K562 (cell line): ENCODE measurements around the gene MAGI1. TPM values are rescaled to one million over a fixed set of nuclear protein-coding genes. Genes with fewer than 3 reads are reported as not detected.

ENCODE experiments used
- ATAC-seq: fragments of 200-7000 bp; cut with Tn5 transposase; 3 replicates; pipeline ENCODE4 v1.9.1; 2020; ENCODE audit warnings: moderate library complexity
- BruUV-seq: library from RNA; stranded (reverse); fragments of 400-500 nt; replicated peaks from 2 replicates; lab custom pipeline; 2021; lab: Mats Ljungman, UMichigan
- CTCF ChIA-PET: fragments of 300-600 bp; formaldehyde crosslinking; extraction: SDS; loops from one replicate; lab custom pipeline; 2021; ENCODE audit warnings: low intra/inter-chr PET ratio; lab: Yijun Ruan, JAX
- POLR2A ChIA-PET: fragments of 300-600, 350-650 bp; sonication (Branson Sonifier 250); formaldehyde crosslinking; extraction: SDS; loops from one replicate; lab custom pipeline; 2021; ENCODE audit warnings: antibody characterized with exemption, inconsistent platforms; lab: Yijun Ruan, JAX
- DNase-seq, 4 experiments: peaks; one replicate each; pipeline versions ENCODE4 v3.0.0 to v3.0.0-alpha.2; 2011 to 2018; ENCODE audit warnings: low spot score in 3 of 4, mixed read lengths in 3 of 4; ENCODE audit errors: extremely low read depth in 1 of 4
- FAIRE-seq: peaks from 2 replicates; lab custom pipeline; 2011; peaks lifted over from hg19 to GRCh38; lab: Jason Lieb, UNC
- H2AFZ ChIP-seq: 2 replicates; pipeline ENCODE4 v1.6.0; 2011; ENCODE audit warnings: low read depth, low read length, control low read depth, inconsistent platforms
- H3K27ac ChIP-seq: fragments of 200-600 bp; 3 replicates; pipeline ENCODE4 v1.8.0; 2011; ENCODE audit warnings: low read depth, mild to moderate bottlenecking, control low read depth, inconsistent platforms, low read length, moderate library complexity, mixed read lengths; ENCODE audit errors: extremely low read depth
- H3K27me3 ChIP-seq, 2 experiments: fragments of 300-600 bp in 1 of 2; 2 replicates in 1 of 2; 3 replicates in 1 of 2; pipeline versions ENCODE4 v1.6.0 to v1.8.0; 2011; ENCODE audit warnings: inconsistent platforms in 2 of 2, low read length in 2 of 2, mild to moderate bottlenecking in 1 of 2, mixed read lengths in 1 of 2, moderate library complexity in 1 of 2; ENCODE audit not compliant: control insufficient read depth in 2 of 2, insufficient read depth in 2 of 2
- H3K36me3 ChIP-seq: fragments of 300-600 bp; 3 replicates; pipeline ENCODE4 v1.8.0; 2011; ENCODE audit warnings: mild to moderate bottlenecking, low read length, inconsistent platforms; ENCODE audit not compliant: control insufficient read depth, insufficient read depth
- H3K4me1 ChIP-seq, 2 experiments: fragments of 200-600 bp in 1 of 2; replicated peaks in 1 of 2; 2 replicates in 1 of 2; 3 replicates in 1 of 2; pipeline versions ENCODE4 v1.5.1 to v1.8.0; 2011; ENCODE audit warnings: inconsistent platforms in 2 of 2, low read length in 2 of 2, mild to moderate bottlenecking in 1 of 2, mixed read lengths in 1 of 2, moderate library complexity in 1 of 2; ENCODE audit not compliant: control insufficient read depth in 2 of 2, insufficient read depth in 2 of 2
- H3K4me2 ChIP-seq: 2 replicates; pipeline ENCODE4 v1.6.1; 2011; ENCODE audit warnings: low read length, control low read depth, inconsistent platforms, mixed read lengths; ENCODE audit not compliant: insufficient read depth
- H3K4me3 ChIP-seq: fragments of 200-600 bp; sonication (generic), shearing (Covaris generic); 2 replicates; pipeline ENCODE4 v1.5.1; 2016; ENCODE audit warnings: control low read depth, inconsistent platforms
- H3K79me2 ChIP-seq: fragments of 200-600 bp; 3 replicates; pipeline ENCODE4 v1.8.0; 2011; ENCODE audit warnings: low read length, inconsistent platforms; ENCODE audit not compliant: control insufficient read depth, insufficient read depth
- H3K9ac ChIP-seq, 2 experiments: 2 replicates each; pipeline versions ENCODE4 v1.6.0 to v1.6.1; 2011; ENCODE audit warnings: low read depth in 2 of 2, low read length in 2 of 2, control low read depth in 1 of 2, inconsistent platforms in 1 of 2, mild to moderate bottlenecking in 1 of 2, mixed read lengths in 1 of 2; ENCODE audit not compliant: insufficient read depth in 1 of 2
- H3K9me1 ChIP-seq: one replicate; pipeline ENCODE4 v1.6.0; 2011; ENCODE audit warnings: inconsistent platforms, mild to moderate bottlenecking, low read length, moderate library complexity; ENCODE audit not compliant: control insufficient read depth, insufficient read depth
- H3K9me3 ChIP-seq: replicated peaks from 2 replicates; pipeline ENCODE4 v1.5.1; 2011; ENCODE audit warnings: low read depth, low read length, inconsistent platforms; ENCODE audit not compliant: control insufficient read depth, insufficient read depth
- H4K20me1 ChIP-seq: replicated peaks from 2 replicates; pipeline ENCODE4 v1.6.1; 2011; ENCODE audit warnings: low read length, inconsistent platforms, mixed read lengths; ENCODE audit not compliant: control insufficient read depth, insufficient read depth
- E2F4 ChIP-seq: sonication (generic); formaldehyde crosslinking; IDR thresholded peaks from 2 replicates; pipeline ENCODE4 v1.8.0; 2022; ENCODE audit warnings: mild to moderate bottlenecking, low read depth, missing genetic modification reagents
- HNRNPH1 ChIP-seq: fragments of 200-400 bp; formaldehyde crosslinking; optimal IDR thresholded peaks from 2 replicates; pipeline ENCODE3; 2017; ENCODE audit warnings: low read depth, mild to moderate bottlenecking, low read length, moderate library complexity
- JUNB ChIP-seq: fragments of 450-650 bp; formaldehyde crosslinking; conservative IDR thresholded peaks from 2 replicates; pipeline ENCODE4 v1.4.0; 2020; ENCODE audit warnings: mild to moderate bottlenecking
- LEF1 ChIP-seq: fragments of 450-650 bp; IDR thresholded peaks from 2 replicates; pipeline ENCODE4 v1.6.1; 2016; ENCODE audit warnings: mild to moderate bottlenecking
- MED1 ChIP-seq: sonication (generic); formaldehyde crosslinking; IDR thresholded peaks from 2 replicates; pipeline ENCODE4 v1.8.1; 2023; ENCODE audit warnings: missing genetic modification reagents, borderline replicate concordance
- TAL1 ChIP-seq: fragments of 450-650 bp; IDR thresholded peaks from 2 replicates; pipeline ENCODE4 v1.6.1; 2016; ENCODE audit warnings: mild to moderate bottlenecking
- ZFP36 ChIP-seq: fragments of 150-350 bp; IDR thresholded peaks from 2 replicates; pipeline ENCODE4 v1.6.1; 2018; ENCODE audit warnings: low read length, low read depth; ENCODE audit not compliant: partially characterized antibody
- ZNF140 ChIP-seq: fragments of 250-450 bp; sonication (Bioruptor Pico); IDR thresholded peaks from 2 replicates; pipeline ENCODE4 v1.8.0; 2021; ENCODE audit warnings: moderate library complexity, mild to moderate bottlenecking, inconsistent platforms
- ZNF347 ChIP-seq: fragments of 450-650 bp; formaldehyde crosslinking; IDR thresholded peaks from 2 replicates; pipeline ENCODE4 v1.4.0; 2020; ENCODE audit warnings: low read depth, mild to moderate bottlenecking, moderate library complexity
- ZNF354B ChIP-seq: fragments of 250-450 bp; sonication (Bioruptor Pico); IDR thresholded peaks from 2 replicates; pipeline ENCODE4 v1.4.0; 2020
- ZNF764 ChIP-seq: fragments of 250-450 bp; sonication (Bioruptor Pico); IDR thresholded peaks from 2 replicates; pipeline ENCODE4 v1.4.0; 2020; ENCODE audit warnings: low read depth, mild to moderate bottlenecking, moderate library complexity
- WGBS: fragments of 100-300 bp; shearing (Covaris generic); methylation state at CpG from one replicate; pipeline ENCODE4 v1.1.6; 2016; ENCODE audit warnings: low coverage, mixed read lengths; ENCODE audit not compliant: insufficient coverage; ENCODE audit errors: missing lambda C conversion rate; 5-methylcytosine and 5-hydroxymethylcytosine counted together
- in situ Hi-C: fragments of 300-500 bp; cut with MboI; formaldehyde crosslinking; loops from 4 replicates; pipeline ENCODE4 v1.15.0; 2018; ENCODE audit warnings: inconsistent platforms, mixed read lengths
- intact Hi-C: fragments of 100-400 bp; cut with micrococcal nuclease; formaldehyde crosslinking; loops from 2 replicates; pipeline ENCODE4 v1.14.2; 2022
- polyA plus RNA-seq, 8 experiments: library from polyadenylated mRNA; depleted of rRNA in 4 of 8; stranded (reverse) in 5 of 8; unstranded in 3 of 8; fragments of >200 nt; fragmentation: Nextera tagmentation in 2 of 8; fragmentation: Illumina TruSeq in 1 of 8; extraction: Ambion mirVana in 2 of 8; extraction: Trizol in 1 of 8; gene quantifications; 2 replicates each; pipeline versions ENCODE4 v1.2.1 to v1.2.3, GENCODE V29; 2011 to 2014; ENCODE audit warnings: inconsistent platforms in 1 of 8, missing spikeins in 1 of 8
- total RNA-seq, 7 experiments: library from RNA; depleted of rRNA in 6 of 7; stranded (reverse); fragments of >200 nt in 6 of 7; fragmentation: Illumina TruSeq in 2 of 7; extraction: Trizol in 2 of 7; gene quantifications; 2 replicates each; pipeline versions ENCODE4 v1.2.1 to v1.2.3, GENCODE V29; 2011 to 2021; ENCODE audit warnings: low replicate concordance in 1 of 7

Gene MAGI1
- total and polyA plus RNA-seq, 9 of the 15 experiments (the other 6 are each of a cell fraction or from before 2014, with no cell fraction given): 7.8 to 59.4 (median 43.2) TPM

GRCh38 chr3:65851827-65852226 lies 186.9 kb downstream of the MAGI1 start:
- no peak overlapping the region for H3K4me3 ChIP-seq
- no peak overlapping the region for H3K27ac ChIP-seq
- H3K4me1 ChIP-seq: no peaks in the 10 kb centered on the region
- TF ChIP-seq ZNF764 (CRISPR knock-in tag) (no peak), ZNF347 (CRISPR knock-in tag) (no peak), JUNB (no peak), MED1 (no peak), ZFP36 (no peak), E2F4 (no peak), HNRNPH1 (no peak), ZNF354B (CRISPR knock-in tag) (no peak), TAL1 (no peak), ZNF140 (no peak), LEF1 (no peak)
- H3K9ac ChIP-seq: no peak overlapping the region
- ATAC-seq (no peak), FAIRE-seq (no peak), DNase-seq (no peak)
- ChIA-PET CTCF (no interaction called here), POLR2A (no interaction called here)
- in situ Hi-C loops (no loop called here), intact Hi-C loops (no loop called here)
- WGBS: 0% methylated on average over 4 of the region's 4 CpGs
- no peak overlapping the region for H3K4me2 ChIP-seq
- H3K9me3 ChIP-seq: no peaks in the 10 kb centered on the region
- H2AFZ ChIP-seq: no peak overlapping the region
- H4K20me1 ChIP-seq: no peaks in the 10 kb centered on the region
- no peaks in the 10 kb centered on the region for H3K79me2 ChIP-seq
- H3K36me3 ChIP-seq: no peaks in the 10 kb centered on the region
- peaks cover 0 to 3% of the 10 kb centered on the region in 2 experiments; a peak in 1 of 5 replicates for H3K27me3 ChIP-seq
- no TSS peak for BruUV-seq
- no peaks in the 10 kb centered on the region for H3K9me1 ChIP-seq
